K562 (cell line): ENCODE measurements around the gene MAP3K7. TPM values are rescaled to one million over a fixed set of nuclear protein-coding genes. Genes with fewer than 3 reads are reported as not detected.

Source experiments
- AFF4 ChIP-seq: sonication (generic); formaldehyde crosslinking; IDR thresholded peaks from 2 replicates; pipeline ENCODE4 v1.8.0; 2023; ENCODE audit warnings: mild to moderate bottlenecking, missing genetic modification reagents
- CBX1 ChIP-seq: sonication (generic); IDR thresholded peaks from 2 replicates; pipeline ENCODE4 v1.6.1; 2016; ENCODE audit warnings: antibody characterized with exemption, low read depth, mild to moderate bottlenecking
- CLOCK ChIP-seq: fragments of 250-450 bp; sonication (Bioruptor Pico); IDR thresholded peaks from 2 replicates; pipeline ENCODE4 v1.4.0; 2020; ENCODE audit warnings: mild to moderate bottlenecking, moderate library complexity, borderline replicate concordance
- NR1H2 ChIP-seq: sonication (generic); formaldehyde crosslinking; IDR thresholded peaks from 2 replicates; pipeline ENCODE4 v1.4.0; 2020; ENCODE audit warnings: mild to moderate bottlenecking, missing genetic modification reagents
- TSC22D4 ChIP-seq: fragments of 450-650 bp; IDR thresholded peaks from 2 replicates; pipeline ENCODE4 v1.6.1; 2016; ENCODE audit warnings: missing genetic modification characterization, missing biosample characterization, control low read depth
- ZBTB2 ChIP-seq: fragments of 450-650 bp; IDR thresholded peaks from 2 replicates; pipeline ENCODE4 v1.6.1; 2016; ENCODE audit warnings: antibody characterized with exemption
- polyA plus RNA-seq, 8 experiments: library from polyadenylated mRNA; depleted of rRNA in 4 of 8; stranded (reverse) in 5 of 8; unstranded in 3 of 8; fragments of >200 nt; fragmentation: Nextera tagmentation in 2 of 8; fragmentation: Illumina TruSeq in 1 of 8; extraction: Ambion mirVana in 2 of 8; extraction: Trizol in 1 of 8; gene quantifications; 2 replicates each; pipeline versions ENCODE4 v1.2.1 to v1.2.3, GENCODE V29; 2011 to 2014; ENCODE audit warnings: inconsistent platforms in 1 of 8, missing spikeins in 1 of 8
- total RNA-seq, 7 experiments: library from RNA; depleted of rRNA in 6 of 7; stranded (reverse); fragments of >200 nt in 6 of 7; fragmentation: Illumina TruSeq in 2 of 7; extraction: Trizol in 2 of 7; gene quantifications; 2 replicates each; pipeline versions ENCODE4 v1.2.1 to v1.2.3, GENCODE V29; 2011 to 2021; ENCODE audit warnings: low replicate concordance in 1 of 7
- TF ChIP-seq, protein P1 (sequence below), 2 experiments: IDR thresholded peaks; 2 replicates each; pipeline ENCODE4 v1.6.1; 2012; ENCODE audit warnings: improper control_type of control experiment in 2 of 2, low read depth in 2 of 2, low read length in 2 of 2, borderline replicate concordance in 1 of 2

The MAP3K7 gene
- total and polyA plus RNA-seq, 9 of the 15 experiments (the other 6 are each of a cell fraction or from before 2014, with no cell fraction given) = 13.4 to 60.9 (median 34.8) TPM

GRCh38 chr6:90586546-90586835 is 381 bp downstream of the MAP3K7 start (continued):
- TF ChIP-seq CLOCK (CRISPR knock-in tag) (no peak), ZBTB2 (no peak), CBX1 (no peak), NR1H2 (CRISPR knock-in tag) (peak; percentile 81; the same call in 1 of the 2 replicates), TSC22D4 (tag) (no peak), AFF4 (CRISPR knock-in tag) (no peak)
- TF ChIP-seq, protein P1, sequence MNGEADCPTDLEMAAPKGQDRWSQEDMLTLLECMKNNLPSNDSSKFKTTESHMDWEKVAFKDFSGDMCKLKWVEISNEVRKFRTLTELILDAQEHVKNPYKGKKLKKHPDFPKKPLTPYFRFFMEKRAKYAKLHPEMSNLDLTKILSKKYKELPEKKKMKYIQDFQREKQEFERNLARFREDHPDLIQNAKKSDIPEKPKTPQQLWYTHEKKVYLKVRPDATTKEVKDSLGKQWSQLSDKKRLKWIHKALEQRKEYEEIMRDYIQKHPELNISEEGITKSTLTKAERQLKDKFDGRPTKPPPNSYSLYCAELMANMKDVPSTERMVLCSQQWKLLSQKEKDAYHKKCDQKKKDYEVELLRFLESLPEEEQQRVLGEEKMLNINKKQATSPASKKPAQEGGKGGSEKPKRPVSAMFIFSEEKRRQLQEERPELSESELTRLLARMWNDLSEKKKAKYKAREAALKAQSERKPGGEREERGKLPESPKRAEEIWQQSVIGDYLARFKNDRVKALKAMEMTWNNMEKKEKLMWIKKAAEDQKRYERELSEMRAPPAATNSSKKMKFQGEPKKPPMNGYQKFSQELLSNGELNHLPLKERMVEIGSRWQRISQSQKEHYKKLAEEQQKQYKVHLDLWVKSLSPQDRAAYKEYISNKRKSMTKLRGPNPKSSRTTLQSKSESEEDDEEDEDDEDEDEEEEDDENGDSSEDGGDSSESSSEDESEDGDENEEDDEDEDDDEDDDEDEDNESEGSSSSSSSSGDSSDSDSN (IDR thresholded peaks at IDR 0.05; ENCODE audit: borderline replicate concordance in 1 of 2, low read depth in 2 of 2, low read length in 2 of 2) = no peak
